ENCODE results near the gene NKD1.
A peak's percentile ranks its signal among the peaks of the same experiment; 100 is the strongest.

NKD1 gene

DNA sequence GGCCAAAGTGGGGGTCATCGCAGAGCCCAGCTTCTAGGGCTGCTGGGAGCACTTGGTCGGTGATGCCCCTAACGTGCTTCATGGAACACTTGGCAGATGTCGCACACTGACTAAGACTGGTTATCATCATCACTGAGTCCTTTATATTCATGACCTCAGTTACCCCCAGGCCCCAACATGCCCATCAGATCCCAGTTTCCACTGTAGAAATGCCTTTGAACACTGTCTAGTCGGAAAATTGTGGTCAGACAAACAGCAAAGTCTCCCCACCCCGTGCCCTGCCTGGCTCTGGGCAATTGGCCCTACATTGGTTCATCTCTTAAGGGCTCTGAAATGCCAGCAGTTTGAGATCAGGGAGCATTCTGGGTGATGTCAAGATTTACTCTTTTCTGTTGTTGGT is 51.3 kb downstream of the NKD1 start:
- no peak for DNase-seq (ENCODE audit: low read depth, low spot score)

DNA sequence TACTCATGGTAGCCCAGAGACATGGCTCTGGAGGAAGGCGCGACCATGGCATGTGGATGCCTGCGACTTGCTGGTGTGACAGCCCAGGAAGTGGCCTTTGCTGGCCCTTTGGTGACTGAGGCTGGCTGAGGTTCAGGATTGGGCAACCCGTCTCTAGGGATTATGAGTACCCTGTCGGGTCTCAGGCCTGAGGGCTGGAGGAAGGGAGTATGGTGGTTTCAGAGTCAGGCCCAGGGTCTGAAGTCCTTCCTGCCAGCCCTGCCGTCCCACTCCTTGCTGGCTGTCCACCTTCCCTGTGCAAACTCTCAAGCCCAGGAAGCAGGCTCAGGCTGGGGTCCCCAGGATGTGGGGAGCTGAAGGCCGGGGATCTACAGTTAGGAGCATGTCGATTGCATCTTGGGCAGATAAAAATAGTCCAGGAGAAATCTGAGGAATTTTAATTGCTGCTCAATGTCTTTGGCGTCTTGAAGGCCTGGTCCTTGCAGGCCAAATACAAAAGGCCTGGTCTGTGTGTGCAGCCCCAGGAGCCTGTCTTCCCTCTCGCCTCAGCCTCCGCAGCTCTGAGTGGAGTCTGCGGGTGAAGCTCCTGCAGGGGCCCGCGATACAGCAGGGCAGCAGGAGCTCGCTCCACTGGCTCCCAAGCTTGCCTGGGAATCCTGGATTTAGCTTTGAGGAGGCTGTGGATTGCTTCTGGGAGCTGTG is 52.5 kb downstream of the NKD1 start:
- peak; percentile 56 for DNase-seq (ENCODE audit: low read depth, low spot score)

DNA sequence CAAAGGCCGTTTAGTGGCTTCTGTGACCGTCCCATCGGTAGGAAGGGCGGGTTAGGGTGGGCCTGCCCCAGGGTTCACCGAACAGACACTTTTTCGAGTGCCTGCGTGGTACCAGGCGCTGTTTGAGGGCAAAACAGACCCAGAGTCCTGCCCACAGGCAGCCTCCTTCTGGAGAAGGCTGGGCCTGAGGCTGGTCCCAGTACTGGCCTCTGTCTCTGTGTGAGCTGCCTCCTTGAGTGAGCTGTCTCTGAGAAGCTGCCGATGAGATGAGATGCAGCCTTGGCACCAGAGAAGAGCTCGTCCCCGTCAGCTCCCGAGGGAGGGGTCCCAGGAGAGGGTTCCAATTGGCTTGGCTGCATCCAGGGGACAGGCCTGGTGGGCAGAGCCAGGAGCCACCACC is 53.1 kb downstream of the NKD1 start:
- DNase-seq (ENCODE audit: low read depth, low spot score) = no peak

DNA sequence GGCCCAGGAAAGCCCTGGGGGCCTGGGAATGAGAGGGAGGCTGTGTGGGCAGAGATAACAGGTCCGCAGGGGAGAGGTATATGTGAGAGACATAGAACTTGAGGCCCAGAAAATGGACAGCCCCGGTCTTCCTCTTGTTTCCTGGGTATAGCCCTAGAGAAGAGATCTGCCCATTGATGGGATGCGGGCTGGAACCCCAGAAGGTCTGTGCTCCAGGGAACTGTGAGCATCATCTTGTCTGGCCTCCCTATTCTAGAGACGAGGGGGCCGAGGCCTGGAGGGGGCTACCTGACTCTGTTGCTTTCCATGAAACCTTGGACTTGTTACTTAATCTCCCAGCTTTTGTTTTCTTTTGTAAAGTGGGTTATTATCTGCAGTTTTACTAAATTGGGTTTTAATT is 53.9 kb downstream of the NKD1 start:
- no peak for DNase-seq (ENCODE audit: low read depth, low spot score)

DNA sequence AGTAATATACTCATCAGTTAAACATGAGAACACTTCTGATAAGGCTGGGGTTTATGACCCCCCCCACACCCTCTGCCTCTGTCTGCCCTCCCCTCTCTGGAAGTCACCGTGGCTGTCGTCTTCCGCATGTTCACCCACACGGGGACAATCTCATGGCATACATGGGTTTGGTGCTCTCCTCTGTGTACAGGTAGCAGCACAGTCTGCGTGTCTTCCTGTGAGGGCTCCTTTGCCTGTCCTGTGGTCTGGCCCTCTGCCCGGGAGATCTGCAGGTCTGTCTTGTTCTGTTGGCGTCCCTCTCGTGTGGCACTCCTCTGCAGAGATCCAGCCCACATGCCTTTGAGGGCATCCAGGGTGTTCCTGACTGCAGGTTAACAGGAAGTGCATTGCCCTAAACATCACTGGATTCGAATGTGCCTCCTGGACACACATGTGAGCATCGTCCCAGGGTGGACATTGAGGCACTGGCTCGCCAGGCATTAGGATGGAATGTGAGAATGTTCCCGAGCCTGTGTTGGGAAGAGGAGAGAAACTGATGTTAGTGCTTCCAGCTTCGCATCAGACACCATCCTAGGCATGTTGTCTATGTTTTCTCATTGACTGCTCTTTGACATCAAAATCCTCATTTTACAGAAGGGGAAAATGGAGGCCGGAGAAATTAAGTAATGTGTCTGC is 54.5 kb downstream of the NKD1 start:
- no peak for DNase-seq (ENCODE audit: low read depth, low spot score)

DNA sequence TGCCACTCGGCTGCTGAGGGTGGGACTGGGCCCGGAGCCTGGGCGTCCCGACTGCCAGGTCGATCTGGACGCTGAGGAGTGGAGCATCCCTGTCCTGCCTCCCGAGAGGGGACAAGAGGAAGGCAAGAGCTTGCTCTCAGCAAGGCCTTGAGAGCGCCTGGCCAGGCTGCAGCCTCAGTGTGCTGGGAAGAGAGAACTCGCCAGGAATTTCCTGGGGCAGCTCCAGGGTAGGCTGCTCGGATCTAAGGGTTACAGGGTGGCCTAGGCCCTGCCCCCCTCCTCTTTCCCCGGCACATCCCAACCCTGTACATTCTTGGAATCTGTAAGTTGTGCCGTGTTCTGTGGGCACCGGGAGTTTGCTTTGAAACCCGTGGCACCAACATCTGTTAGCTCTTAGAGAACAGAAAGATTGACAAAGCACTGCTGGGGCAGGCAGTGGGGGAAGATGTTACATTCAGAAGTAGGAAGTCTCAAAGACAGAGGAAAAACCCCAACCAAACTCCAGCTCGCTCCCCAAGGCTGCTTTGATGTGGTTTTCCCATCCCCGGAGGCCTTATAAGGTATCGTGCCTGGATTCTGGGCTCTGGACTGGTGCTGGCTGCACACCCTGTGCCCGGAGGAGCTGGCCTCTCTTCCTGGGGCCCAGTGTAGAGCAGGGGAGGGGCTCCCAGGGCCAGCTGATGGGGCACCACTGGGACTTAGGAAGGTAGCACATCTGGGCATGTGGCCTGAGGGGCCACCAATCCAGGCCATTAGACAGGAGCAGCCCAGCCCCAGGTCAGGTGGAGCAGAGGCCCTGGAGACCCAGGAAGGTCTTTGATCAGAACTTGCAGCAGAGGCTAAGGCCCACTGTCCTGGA is 55.2 kb downstream of the NKD1 start:
- peak; percentile 50 for DNase-seq (ENCODE audit: low read depth, low spot score)

GRCh38 chr16:50604065-50604418 is 55.8 kb downstream of the NKD1 start:
- DNase-seq (ENCODE audit: low read depth, low spot score) = no peak

- no peak for DNase-seq (ENCODE audit: low read depth, low spot score)
These were observed 56.4 kb downstream of the NKD1 start for GRCh38 chr16:50604610-50605009.

- DNase-seq (ENCODE audit: low read depth, low spot score) = no peak
These were observed 57.7 kb downstream of the NKD1 start for GRCh38 chr16:50605733-50606430.

DNA sequence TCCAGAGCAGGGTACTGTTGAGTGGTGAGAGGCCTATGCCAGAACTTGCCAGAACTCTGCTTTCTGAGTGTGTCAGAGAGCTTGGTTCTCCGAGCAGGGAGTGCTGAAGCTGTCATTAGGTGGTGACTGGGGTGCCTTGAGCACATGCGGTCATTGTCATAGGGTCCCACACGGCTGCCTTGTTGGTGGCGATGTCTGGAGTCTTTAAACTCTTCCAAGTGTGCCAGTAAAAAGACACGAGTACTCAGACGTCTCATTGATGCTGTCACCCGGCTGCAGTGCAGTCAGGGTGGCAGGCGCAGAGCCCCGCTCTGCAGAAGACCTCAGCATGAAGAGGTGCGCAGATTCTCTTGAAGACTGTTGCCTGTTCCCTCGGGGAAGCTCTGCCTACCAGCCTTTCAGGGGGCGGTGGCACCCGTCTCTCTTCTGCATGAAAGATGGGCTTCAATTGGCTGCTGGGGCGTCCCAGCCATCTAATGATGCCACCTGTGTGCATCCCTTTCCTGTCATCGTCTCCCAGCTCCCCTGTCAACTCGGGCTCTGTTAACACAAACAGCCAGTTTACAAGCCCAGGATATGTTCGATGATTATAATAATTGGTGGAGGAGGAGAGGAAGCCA is 58.3 kb downstream of the NKD1 start:
- DNase-seq (ENCODE audit: low read depth, low spot score) = no peak

GRCh38 chr16:50607051-50607431 is 58.8 kb downstream of the NKD1 start:
- no peak for DNase-seq (ENCODE audit: low read depth, low spot score)

DNA sequence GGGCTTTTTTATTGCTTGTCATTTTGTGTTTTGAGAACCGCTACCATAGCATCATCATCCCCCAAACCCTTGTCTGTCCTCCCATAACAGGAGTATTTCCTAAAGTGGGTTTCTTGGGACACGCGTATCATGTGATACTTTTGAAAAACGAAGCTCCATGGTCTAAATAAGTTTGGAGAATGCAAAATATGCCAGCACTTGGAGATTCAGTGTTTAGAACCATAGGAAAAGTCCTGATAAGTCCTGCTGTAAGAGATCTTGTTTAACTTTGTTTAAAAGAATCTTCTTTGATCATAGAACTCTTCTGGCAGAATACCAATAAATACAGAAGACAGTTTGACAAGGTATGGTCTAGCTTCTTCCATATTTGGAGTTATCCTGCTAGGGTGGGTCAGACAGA is 59.3 kb downstream of the NKD1 start:
- DNase-seq (ENCODE audit: low read depth, low spot score) = no peak

DNA sequence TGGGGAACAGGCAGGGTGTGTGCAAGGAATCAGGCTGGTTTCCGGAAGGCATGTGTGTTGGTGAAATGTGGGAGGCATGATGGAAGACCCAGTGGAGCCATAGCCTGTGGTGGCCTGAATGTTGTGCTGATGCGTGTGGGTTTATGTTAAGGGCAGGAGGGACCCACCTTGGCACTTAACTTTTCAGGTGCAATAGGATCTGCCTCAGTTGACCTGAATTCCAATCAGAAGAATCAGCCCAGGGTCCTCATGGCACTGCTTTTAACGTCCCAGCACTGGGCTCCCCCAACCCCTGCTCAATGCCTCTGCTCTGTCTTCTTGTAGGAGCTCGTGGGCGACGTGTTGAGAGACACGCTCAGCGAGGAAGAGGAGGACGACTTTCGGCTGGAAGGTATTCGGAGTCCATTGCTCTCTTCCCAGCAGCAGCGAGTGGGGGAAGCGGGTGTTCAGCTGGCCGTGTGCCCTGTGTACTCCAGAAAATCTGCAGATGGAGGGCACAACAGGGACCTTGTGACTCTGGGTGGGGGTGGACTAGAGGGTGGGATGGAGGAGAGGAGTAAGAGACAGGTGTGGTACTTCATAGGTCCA is 59.9 kb downstream of the NKD1 start:
- no peak for DNase-seq (ENCODE audit: low read depth, low spot score)

DNA sequence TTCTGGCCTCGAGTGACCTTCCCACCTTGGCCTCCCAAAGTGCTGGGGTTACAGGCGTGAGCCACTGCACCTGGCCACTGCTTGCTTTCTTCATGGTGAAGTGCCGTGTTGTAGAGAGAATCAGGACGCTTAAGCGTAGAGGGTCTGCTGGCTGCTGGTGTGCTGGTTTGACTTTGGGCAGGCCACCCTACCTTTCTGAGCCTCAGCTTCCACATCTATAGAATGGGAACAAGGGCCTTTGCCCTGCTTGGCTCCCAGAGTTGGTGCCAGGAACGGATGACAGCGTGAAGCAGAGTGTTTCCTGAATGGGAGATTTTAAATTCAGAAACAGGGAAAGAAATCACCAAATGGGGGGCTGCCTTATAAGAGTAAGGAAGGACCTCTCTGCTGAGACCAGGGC is 60.9 kb downstream of the NKD1 start:
- DNase-seq (ENCODE audit: low read depth, low spot score) = no peak

DNA sequence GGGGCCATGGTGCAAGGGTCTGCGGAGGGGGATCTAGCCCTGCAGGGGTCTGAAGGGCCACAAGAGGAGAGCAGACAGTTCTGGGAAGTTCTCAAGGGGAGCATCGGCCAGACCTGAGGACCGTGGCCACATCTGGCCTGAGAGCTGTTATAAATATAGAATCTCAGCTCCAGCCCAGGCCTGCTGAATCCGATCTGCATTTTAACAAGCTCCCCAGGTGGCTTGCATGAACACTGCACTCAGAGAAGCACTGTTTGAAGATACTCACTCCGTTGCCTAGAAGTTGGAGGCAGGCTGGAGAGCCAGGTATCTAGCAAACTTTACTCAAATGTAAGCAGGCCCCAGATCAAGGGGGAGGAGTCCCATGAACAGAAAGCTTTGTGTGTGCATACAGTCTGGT is 61.3 kb downstream of the NKD1 start:
- DNase-seq (ENCODE audit: low read depth, low spot score) = no peak

- peak; percentile 81 for DNase-seq (ENCODE audit: low read depth, low spot score)
These were observed 62.4 kb downstream of the NKD1 start for GRCh38 chr16:50610331-50611262.

- DNase-seq (ENCODE audit: low read depth, low spot score) = no peak
These were observed 63.2 kb downstream of the NKD1 start for GRCh38 chr16:50611332-50611934.

DNA sequence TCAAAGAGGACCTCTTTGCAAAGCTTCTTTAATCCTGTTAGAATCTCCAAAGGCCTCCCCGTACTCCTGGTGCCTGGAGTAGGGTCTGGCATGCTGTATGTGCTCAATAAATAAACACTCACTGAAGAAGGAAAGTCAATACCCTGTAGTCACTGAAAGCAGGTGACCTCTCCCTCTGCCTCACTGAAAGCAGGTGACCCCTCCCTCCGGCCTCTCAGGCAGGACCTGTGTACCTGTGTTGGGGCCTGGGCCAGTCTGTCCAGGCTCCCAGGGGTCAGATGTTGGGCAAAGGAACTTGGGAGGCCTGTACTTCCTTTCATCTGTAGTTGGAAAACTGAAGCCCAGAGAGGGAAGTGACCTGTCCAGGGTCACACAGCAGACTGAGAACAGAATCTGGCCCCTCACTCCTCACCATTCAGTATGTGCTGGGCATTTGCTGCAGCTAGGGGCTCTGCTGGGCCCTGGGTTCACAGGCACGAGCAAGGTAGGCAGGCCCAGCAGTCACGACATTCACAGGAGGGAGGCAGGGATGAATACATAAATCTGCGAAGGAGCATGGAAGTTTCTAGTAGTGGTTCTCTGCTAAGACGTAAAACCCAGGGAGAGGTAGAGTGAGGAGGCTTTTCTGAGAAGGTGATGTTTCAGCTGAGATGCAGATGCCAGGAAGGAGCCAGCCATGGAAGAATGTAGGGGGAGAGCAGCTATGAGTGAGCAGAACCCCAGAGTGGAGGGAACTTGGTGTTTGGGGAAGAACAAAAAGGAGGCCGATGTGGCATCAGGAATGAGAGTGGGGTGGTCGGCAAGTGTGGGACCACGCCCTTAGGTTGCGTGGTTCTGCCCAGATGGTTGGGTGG is 64.0 kb downstream of the NKD1 start:
- no peak for DNase-seq (ENCODE audit: low read depth, low spot score)

GRCh38 chr16:50612849-50613198 is 64.6 kb downstream of the NKD1 start:
- DNase-seq (ENCODE audit: low read depth, low spot score) = no peak
